ENCODE results near the gene RHOBTB3. TPM values are rescaled to one million over a fixed set of nuclear protein-coding genes. Genes with fewer than 3 reads are reported as not detected.

RHOBTB3 gene
- total and polyA plus RNA-seq, 7 donors, result 12.3 to 151 (median 75.6) TPM

DNA sequence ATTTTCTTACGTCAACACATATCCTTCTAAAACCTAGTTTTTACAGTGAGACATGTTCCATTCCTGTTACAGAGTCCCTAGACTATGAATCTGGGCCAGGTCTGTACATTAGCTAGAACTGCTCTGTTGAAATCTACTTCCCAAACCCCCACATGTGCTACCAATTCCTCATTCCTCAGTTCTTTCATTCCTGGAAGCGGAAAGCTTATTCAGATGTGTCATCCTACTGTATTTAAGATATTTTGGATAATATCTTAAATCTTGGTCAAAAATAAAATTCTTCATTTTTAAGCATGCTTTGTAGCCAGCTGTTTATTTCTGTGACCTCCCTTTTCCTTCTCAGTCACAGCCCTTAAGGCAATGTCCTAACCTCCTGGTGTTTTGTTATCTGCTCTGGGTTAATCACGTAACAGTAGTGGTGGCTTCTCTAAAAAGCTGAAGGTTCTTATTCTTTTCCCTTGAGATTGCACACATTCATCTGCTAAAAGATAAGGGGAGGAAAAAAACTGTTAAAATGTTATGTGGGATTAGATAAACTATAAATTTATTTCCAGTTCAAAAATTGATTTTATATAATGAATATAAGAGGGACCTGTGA is 55.8 kb downstream of the RHOBTB3 start:
- WGBS, 2 donors, result 96 to 97% methylated on average over 3 of the region's 3 CpGs

DNA sequence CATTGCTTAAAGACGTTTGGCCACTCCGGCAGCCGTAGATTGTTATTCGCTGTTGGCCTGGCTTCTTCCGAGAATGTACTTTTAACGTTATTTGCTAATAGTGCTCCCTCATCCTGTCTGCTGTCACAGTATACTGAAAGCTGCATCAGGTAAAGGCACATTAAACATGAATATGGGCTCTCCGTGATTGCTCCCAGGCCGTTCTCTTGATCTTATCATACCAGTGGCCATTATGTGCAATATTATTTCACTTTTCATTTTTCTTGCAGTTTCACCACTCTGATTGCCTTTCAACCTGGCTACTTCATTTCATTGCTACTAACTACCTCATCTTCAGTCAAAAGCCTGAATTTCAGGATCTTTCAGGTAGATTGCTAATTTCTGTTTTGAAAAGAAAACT is 57.4 kb downstream of the RHOBTB3 start:
- no peak overlapping the region for H3K4me3 ChIP-seq
- H3K9me3 ChIP-seq, result no peaks in the 10 kb centered on the region
- WGBS, 2 donors, result 93 to 94% methylated on average over 8 of the region's 8 CpGs
- no peak for DNase-seq
- no peak overlapping the region for H3K27ac ChIP-seq
- peaks cover 0 to 89% (median 7%) of the 10 kb centered on the region in 4 donors for H3K36me3 ChIP-seq
- intact Hi-C loops (cut with DNase I), result no loop called here
- TF ChIP-seq POLR2A (IDR thresholded peaks at IDR 0.05), result no peak
- no peak for TF ChIP-seq POLR2AphosphoS5 (IDR thresholded peaks at IDR 0.05)
- TF ChIP-seq, protein P1, sequence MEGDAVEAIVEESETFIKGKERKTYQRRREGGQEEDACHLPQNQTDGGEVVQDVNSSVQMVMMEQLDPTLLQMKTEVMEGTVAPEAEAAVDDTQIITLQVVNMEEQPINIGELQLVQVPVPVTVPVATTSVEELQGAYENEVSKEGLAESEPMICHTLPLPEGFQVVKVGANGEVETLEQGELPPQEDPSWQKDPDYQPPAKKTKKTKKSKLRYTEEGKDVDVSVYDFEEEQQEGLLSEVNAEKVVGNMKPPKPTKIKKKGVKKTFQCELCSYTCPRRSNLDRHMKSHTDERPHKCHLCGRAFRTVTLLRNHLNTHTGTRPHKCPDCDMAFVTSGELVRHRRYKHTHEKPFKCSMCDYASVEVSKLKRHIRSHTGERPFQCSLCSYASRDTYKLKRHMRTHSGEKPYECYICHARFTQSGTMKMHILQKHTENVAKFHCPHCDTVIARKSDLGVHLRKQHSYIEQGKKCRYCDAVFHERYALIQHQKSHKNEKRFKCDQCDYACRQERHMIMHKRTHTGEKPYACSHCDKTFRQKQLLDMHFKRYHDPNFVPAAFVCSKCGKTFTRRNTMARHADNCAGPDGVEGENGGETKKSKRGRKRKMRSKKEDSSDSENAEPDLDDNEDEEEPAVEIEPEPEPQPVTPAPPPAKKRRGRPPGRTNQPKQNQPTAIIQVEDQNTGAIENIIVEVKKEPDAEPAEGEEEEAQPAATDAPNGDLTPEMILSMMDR (IDR thresholded peaks at IDR 0.05), result no peak
- TF ChIP-seq EP300 (IDR thresholded peaks at IDR 0.05), result no peak
- H3K27me3 ChIP-seq, result no peaks in the 10 kb centered on the region
- no peaks in the 10 kb centered on the region for H3K4me1 ChIP-seq

More for the DNA sequence above, 55.8 kb downstream of the RHOBTB3 start:
- no peak overlapping the region for H3K4me3 ChIP-seq
- DNase-seq, result no peak
- H3K4me1 ChIP-seq, result no peaks in the 10 kb centered on the region
- intact Hi-C loops (cut with DNase I), result no loop called here
- peaks cover 0 to 75% (median 6%) of the 10 kb centered on the region in 4 donors for H3K36me3 ChIP-seq
- no peaks in the 10 kb centered on the region for H3K9me3 ChIP-seq
- H3K27ac ChIP-seq, result no peak overlapping the region
- H3K27me3 ChIP-seq, result no peaks in the 10 kb centered on the region
- TF ChIP-seq, protein P1 (IDR thresholded peaks at IDR 0.05), result no peak
- no peak for TF ChIP-seq POLR2AphosphoS5 (IDR thresholded peaks at IDR 0.05)
- no peak for TF ChIP-seq EP300 (IDR thresholded peaks at IDR 0.05)
- no peak for TF ChIP-seq POLR2A (IDR thresholded peaks at IDR 0.05)

- H3K27me3 ChIP-seq, result no peaks in the 10 kb centered on the region
- DNase-seq, result no peak
- WGBS, 2 donors, result 92% methylated on average over 6 of the region's 6 CpGs
- H3K36me3 ChIP-seq, result peaks cover 0 to 92% (median 10%) of the 10 kb centered on the region in 4 donors
- H3K4me3 ChIP-seq, result no peak overlapping the region
- no peaks in the 10 kb centered on the region for H3K4me1 ChIP-seq
- no peaks in the 10 kb centered on the region for H3K9me3 ChIP-seq
- no peak for TF ChIP-seq EP300 (IDR thresholded peaks at IDR 0.05)
- intact Hi-C loops (cut with DNase I), result no loop called here
- H3K27ac ChIP-seq, result no peak overlapping the region
Measured at GRCh38 chr5:95791751-95792150, 60.6 kb downstream of the RHOBTB3 start.

DNA sequence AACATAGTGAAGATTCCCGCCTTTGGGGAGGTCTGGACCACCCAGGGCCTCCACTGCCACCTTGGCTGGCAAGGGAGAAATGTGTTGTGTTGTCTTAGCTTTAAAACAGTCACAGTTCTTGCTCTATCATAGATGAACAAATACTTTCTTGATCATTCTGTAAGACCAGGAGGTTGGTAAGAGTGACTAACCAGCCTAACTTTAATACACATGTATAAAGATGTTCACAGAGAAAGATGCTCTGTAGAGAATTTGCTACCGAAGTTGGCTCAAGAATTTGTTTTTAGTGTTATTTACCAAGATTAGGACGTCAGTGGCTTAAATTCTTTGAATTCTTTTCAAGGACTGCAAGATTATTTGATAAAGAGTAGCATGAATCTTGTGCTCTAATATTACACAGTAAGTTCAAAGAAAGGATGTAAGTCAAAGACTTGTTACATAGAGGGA is 63.0 kb downstream of the RHOBTB3 start:
- Histone ChIP-seq H3K9me3 (no peaks in the 10 kb centered on the region), H3K27me3 (no peaks in the 10 kb centered on the region), H3K27ac (no peak overlapping the region), H3K4me3 (no peak overlapping the region), H3K4me1 (no peaks in the 10 kb centered on the region), H3K36me3 (peaks cover 0 to 72% (median 7%) of the 10 kb centered on the region in 4 donors)
- DNase-seq, result no peak
- intact Hi-C loops (cut with DNase I), result no loop called here
- 79 to 84% methylated on average over 3 of the region's 3 CpGs for WGBS, 2 donors
- TF ChIP-seq POLR2A (IDR thresholded peaks at IDR 0.05) (no peak), EP300 (IDR thresholded peaks at IDR 0.05) (no peak), POLR2AphosphoS5 (IDR thresholded peaks at IDR 0.05) (no peak)
- TF ChIP-seq, protein P1 (IDR thresholded peaks at IDR 0.05), result no peak

- Histone ChIP-seq H3K4me1 (no peaks in the 10 kb centered on the region), H3K9me3 (no peaks in the 10 kb centered on the region), H3K27ac (no peak overlapping the region), H3K4me3 (no peak overlapping the region), H3K36me3 (peaks cover 0 to 43% (median 7%) of the 10 kb centered on the region in 4 donors), H3K27me3 (no peaks in the 10 kb centered on the region)
- DNase-seq, result no peak
- WGBS, 2 donors, result 94 to 96% methylated on average over 3 of the region's 3 CpGs
- intact Hi-C loops (cut with DNase I), result no loop called here
- TF ChIP-seq POLR2AphosphoS5 (IDR thresholded peaks at IDR 0.05) (no peak), EP300 (IDR thresholded peaks at IDR 0.05) (no peak), POLR2A (IDR thresholded peaks at IDR 0.05) (no peak)
- TF ChIP-seq, protein P1 (IDR thresholded peaks at IDR 0.05), result no peak
Measured at GRCh38 chr5:95797301-95797700, 66.2 kb downstream of the RHOBTB3 start.
